Adrenal gland (tissue), 12 donors: ENCODE measurements around the gene TNFRSF12A. TPM values are rescaled to one million over a fixed set of nuclear protein-coding genes. Genes with fewer than 3 reads are reported as not detected.

Experiments
- DNase-seq, 7 donors: peaks; one replicate each; pipeline ENCODE4 v3.0.0-alpha.2; 2019 to 2020
- H3K27ac ChIP-seq, 5 donors: fragments of 200-600 bp; sonication (generic) in 4 of 5; 1 replicate in 3 of 5; 2 replicates in 2 of 5; pipeline versions ENCODE4 v1.5.1 to v1.8.0; 2016 to 2020; ENCODE audit warnings: mild to moderate bottlenecking in 1 of 5
- H3K27me3 ChIP-seq: fragments of 200-600 bp; 2 replicates; pipeline ENCODE4 v1.8.0; 2021
- H3K36me3 ChIP-seq, 2 donors: fragments of 200-600 bp; replicated peaks in 1 of 2; 1 replicate in 1 of 2; 2 replicates in 1 of 2; pipeline versions ENCODE4 v1.5.1 to v1.8.0; 2018 to 2022
- H3K4me1 ChIP-seq, 2 donors: fragments of 200-600 bp; replicated peaks in 1 of 2; 1 replicate in 1 of 2; 2 replicates in 1 of 2; pipeline versions ENCODE4 v1.5.1 to v1.8.0; 2018 to 2021
- H3K4me3 ChIP-seq, 4 donors: fragments of 200-600 bp; sonication (generic) in 3 of 4; one replicate each; pipeline ENCODE4 v1.5.1; 2016 to 2018
- H3K9me3 ChIP-seq, 3 donors: fragments of 200-600 bp; sonication (generic) in 1 of 3; replicated peaks in 1 of 3; 1 replicate in 2 of 3; 2 replicates in 1 of 3; pipeline versions ENCODE4 v1.5.1 to v1.8.0; 2016 to 2021
- CTCF ChIP-seq, 6 experiments: fragments of 450-650 bp in 4 of 6; fragments of 200-600 bp in 2 of 6; sonication (generic) in 1 of 6; IDR thresholded peaks; 1 replicate in 5 of 6; 2 replicates in 1 of 6; pipeline versions ENCODE4 v1.5.1 to v1.8.0; 2016 to 2021; ENCODE audit warnings: antibody characterized with exemption in 6 of 6, mild to moderate bottlenecking in 2 of 6, moderate library complexity in 1 of 6
- POLR2A ChIP-seq, 2 donors: fragments of 450-650 bp; IDR thresholded peaks; one replicate each; pipeline ENCODE4 v1.6.1; 2017; ENCODE audit warnings: antibody characterized with exemption in 2 of 2, mild to moderate bottlenecking in 2 of 2, moderate library complexity in 1 of 2
- WGBS, 4 donors: extraction: QIAGEN DNeasy Blood & Tissue Kit in 2 of 4; methylation state at CpG; one replicate each; pipeline versions ENCODE4 v1.1.5 to v1.1.7; 2013 to 2017; 5-methylcytosine and 5-hydroxymethylcytosine counted together
- intact Hi-C, 2 donors: fragments of 100-400 bp; cut with DNase I; formaldehyde crosslinking; loops; one replicate each; pipeline versions ENCODE4 v1.14.1 to v1.15.0; 2022 to 2023
- polyA plus RNA-seq, 3 donors: library from polyadenylated mRNA; stranded (reverse); fragments of 200-250 nt in 2 of 3; fragments of 350-450 nt in 1 of 3; fragmentation: Illumina TruSeq in 1 of 3; extraction: RNeasy Lipid Tissue Mini Kit (QIAGEN cat#74804) in 1 of 3; gene quantifications; one replicate each; pipeline ENCODE4 v1.2.3, GENCODE V29; 2013 to 2014
- total RNA-seq, 9 donors: library from RNA; depleted of rRNA in 4 of 9; stranded (reverse); fragments of >200 nt in 4 of 9; fragments of 120-200 nt in 1 of 9; fragmentation: NEBNext Ultra II Directional in 1 of 9; extraction: Animal tissue kit (Norgen Biotek cat#: 25700) in 1 of 9; gene quantifications; one replicate each; pipeline versions ENCODE4 v1.1.0 to v1.2.4, GENCODE V29; 2013 to 2023
- donor health status: healthy with polysubstance abuse.
- donor health status: Bipolar disorder and iron deficiency.
- donor health status: DM: yes; HTN: yes; CAD: no.
- donor health status: DM: no; HTN: no; CAD: no.
- donor health status: DM: no; HTN: no; CAD: no.
- donor health status: DM: yes; HTN: yes; CAD: no.

The TNFRSF12A gene
- total and polyA plus RNA-seq, 12 donors, result 8.8 to 175 (median 42.6) TPM

- TF ChIP-seq CTCF (IDR thresholded peaks at IDR 0.05) (no peak), POLR2A (IDR thresholded peaks at IDR 0.05) (no peak)
- no peak overlapping the region for H3K4me3 ChIP-seq
- no peak overlapping the region for H3K27ac ChIP-seq
- no peak for DNase-seq
- peaks cover 10% of the 10 kb centered on the region for H3K27me3 ChIP-seq
- 66 to 93% (median 90%) methylated on average over 5 to 6 of the region's 6 CpGs for WGBS, 4 donors
- H3K4me1 ChIP-seq, result peaks cover 3 to 10% of the 10 kb centered on the region in 2 donors
- H3K36me3 ChIP-seq, result no peaks in the 10 kb centered on the region
- intact Hi-C loops, result no loop called here
- no peaks in the 10 kb centered on the region for H3K9me3 ChIP-seq
Measured at GRCh38 chr16:3014971-3015370, 5.2 kb upstream of the TNFRSF12A start.

- Histone ChIP-seq H3K36me3 (no peaks in the 10 kb centered on the region), H3K9me3 (no peaks in the 10 kb centered on the region), H3K27ac (no peak overlapping the region), H3K4me1 (peaks cover 4 to 16% of the 10 kb centered on the region in 2 donors), H3K4me3 (no peak overlapping the region), H3K27me3 (peaks cover 10% of the 10 kb centered on the region)
- DNase-seq, result no peak
- TF ChIP-seq CTCF (IDR thresholded peaks at IDR 0.05), result no peak
- WGBS, 4 donors, result 85 to 94% (median 89%) methylated on average over 7 to 13 of the region's 13 CpGs
- intact Hi-C loops, result no loop called here
Measured at GRCh38 chr16:3015865-3016521, 4.2 kb upstream of the TNFRSF12A start.

DNA sequence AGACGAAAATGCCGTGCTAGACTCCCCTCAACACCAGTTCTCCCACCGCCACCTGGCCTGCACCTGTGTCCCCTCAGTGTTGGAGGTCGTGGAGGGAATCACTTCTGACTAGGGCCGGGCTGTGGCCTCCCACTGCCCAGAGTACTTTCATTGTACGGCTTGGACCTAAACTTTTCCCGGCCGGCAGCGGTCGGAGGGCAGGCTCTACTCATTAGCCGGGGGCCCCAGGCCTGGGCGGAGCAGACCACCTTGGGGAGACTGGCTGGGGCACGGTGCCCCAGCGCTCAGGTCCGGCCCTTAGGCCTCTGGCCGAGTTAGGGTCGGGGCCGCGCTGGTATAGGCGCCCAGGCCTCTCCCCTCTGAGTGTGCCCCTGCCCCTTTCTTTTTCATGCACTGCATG, 2.8 kb upstream of the TNFRSF12A start:
- WGBS, 4 donors, result 59 to 89% (median 66%) methylated on average over 12 to 20 of the region's 20 CpGs
- Histone ChIP-seq H3K27me3 (peaks cover 10% of the 10 kb centered on the region), H3K36me3 (no peaks in the 10 kb centered on the region), H3K27ac (no peak overlapping the region), H3K4me3 (no peak overlapping the region), H3K4me1 (peaks cover 17 to 30% of the 10 kb centered on the region in 2 donors), H3K9me3 (no peaks in the 10 kb centered on the region)
- TF ChIP-seq CTCF (IDR thresholded peaks at IDR 0.05) (no peak), POLR2A (IDR thresholded peaks at IDR 0.05) (no peak)
- intact Hi-C loops, result no loop called here
- DNase-seq, result no peak

GRCh38 chr16:3017794-3018506, 2.2 kb upstream of the TNFRSF12A start, which contains the start of gene CLDN6:
TSS of gene CLDN6 (minus strand) at chr16:3018183. CDS start at chr16:3016021, 2,162 bp downstream.
- peaks cover 23 to 36% of the 10 kb centered on the region in 2 donors for H3K4me1 ChIP-seq
- H3K9me3 ChIP-seq, result no peaks in the 10 kb centered on the region
- H3K4me3 ChIP-seq, result no peak within 1 kb of the TSS
- peaks cover 10% of the 10 kb centered on the region for H3K27me3 ChIP-seq
- H3K27ac ChIP-seq, result no peak within 1 kb of the TSS
- intact Hi-C loops, result no loop called here
- TF ChIP-seq POLR2A (IDR thresholded peaks at IDR 0.05) (no peak), CTCF (IDR thresholded peaks at IDR 0.05) (no peak)
- H3K36me3 ChIP-seq, result no peaks in the 10 kb centered on the region
- 3 to 19% (median 8%) methylated on average over 4 to 51 of the region's 52 CpGs for WGBS, 4 donors
- no peak for DNase-seq
